GM19395 (cell line): ENCODE results near the gene ASB6.
"Not testable (repeated sequence)": the region's sequence is repeated elsewhere in the genome, so short reads cannot be mapped to it uniquely, and the experiment has no call there.

Source experiments
- ATAC-seq: cut with Tn5 transposase; IDR thresholded peaks from one replicate; pipeline ENCODE4 v1.9.1; 2021; ENCODE audit warnings: mild to moderate bottlenecking, moderate library complexity; ENCODE audit not compliant: unreplicated experiment

ASB6 gene

DNA sequence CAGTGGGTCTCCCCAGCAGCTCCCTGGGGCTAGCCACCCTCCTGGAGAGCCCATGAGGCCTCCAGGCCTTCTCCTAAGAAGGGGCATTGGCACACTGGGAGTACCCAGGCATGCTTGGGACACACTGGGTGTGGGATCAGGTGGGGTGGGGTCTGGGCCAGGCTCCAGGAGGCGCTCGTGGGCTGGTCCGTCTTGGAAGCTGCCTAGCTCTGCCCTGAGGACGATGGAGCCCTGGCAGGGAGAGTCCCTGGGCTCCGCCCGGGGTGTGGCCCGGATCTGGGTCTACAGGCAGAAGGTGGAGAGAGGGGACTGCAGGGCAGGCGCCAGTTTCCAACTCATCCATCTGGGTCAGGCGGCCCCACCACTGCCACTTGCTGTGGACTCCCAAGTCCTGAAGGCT is 25.9 kb upstream of the ASB6 start:
- no peak for ATAC-seq

GRCh38 chr9:129667378-129667777 is 25.4 kb upstream of the ASB6 start:
- ATAC-seq = no peak

DNA sequence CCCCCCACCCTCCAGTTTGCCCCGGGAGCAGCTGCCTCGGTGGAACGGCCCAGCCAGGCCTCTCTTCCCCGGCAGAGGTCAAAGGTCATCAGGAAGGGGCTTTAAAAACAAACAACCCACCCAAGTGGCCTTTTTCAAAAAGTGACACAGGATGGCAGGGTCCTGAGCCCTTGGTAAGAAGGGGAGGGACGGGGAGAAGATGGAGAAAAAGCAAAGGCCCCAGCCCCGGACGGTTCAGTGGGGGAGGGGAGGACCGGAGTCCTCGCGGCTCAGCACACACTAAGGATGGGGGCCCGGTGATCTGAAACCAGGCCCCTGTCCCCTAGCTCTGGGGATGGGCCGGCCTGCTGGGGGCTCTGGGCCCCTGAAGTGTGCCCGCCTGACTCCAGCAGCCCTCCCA is 24.6 kb upstream of the ASB6 start:
- no peak for ATAC-seq

DNA sequence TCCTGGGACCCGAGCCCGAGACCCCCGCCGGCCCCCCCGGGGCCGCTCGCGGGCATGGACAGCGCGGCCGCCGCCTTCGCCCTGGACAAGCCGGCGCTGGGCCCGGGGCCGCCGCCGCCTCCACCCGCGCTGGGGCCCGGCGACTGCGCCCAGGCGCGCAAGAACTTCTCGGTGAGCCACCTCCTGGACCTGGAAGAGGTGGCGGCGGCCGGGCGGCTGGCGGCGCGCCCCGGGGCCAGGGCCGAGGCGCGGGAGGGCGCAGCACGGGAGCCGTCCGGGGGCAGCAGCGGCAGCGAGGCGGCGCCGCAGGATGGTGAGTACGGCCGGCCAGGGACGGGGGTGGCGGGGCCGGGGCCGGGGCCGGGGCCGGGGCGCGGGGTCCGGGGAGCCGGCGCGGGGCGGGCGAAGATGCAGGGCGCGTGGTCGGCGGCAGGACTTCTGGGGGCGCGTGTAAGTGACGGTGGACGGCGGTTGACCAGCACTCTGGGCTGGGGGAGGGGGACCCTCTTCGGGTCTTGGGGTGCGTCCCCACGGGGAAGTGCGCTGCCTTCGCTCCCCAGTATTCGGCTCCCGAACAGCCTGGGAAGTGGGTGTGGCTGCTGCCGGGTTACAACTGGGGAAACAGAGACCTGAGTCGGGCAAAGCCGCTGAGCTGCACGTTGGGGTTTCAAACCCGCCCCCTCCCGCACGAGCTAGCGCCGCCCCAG is 24.0 kb upstream of the ASB6 start:
- ATAC-seq = no peak

DNA sequence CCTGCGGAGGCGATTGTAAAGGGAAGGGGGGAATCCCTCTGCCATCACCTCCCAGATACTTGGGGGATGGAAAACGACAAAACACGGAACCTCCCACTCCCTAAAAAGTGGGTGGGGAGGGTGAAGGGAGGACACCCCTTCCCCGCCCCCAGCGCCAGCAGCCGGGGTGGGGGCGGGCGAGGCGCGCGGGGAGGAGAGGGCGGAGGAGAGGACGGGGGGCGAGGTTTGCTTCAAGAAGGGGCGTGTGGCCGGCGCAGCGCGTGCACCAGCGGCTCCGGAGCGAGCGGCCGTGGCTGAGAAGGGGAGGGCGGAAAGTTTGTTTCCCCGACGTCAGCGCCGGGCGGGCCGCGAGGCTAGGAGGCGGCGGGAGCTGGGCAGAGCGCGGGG is 23.4 kb upstream of the ASB6 start, which contains the start of gene PRRX2:
TSS of gene PRRX2 (plus strand) at position 259 of the 387 bp plus-strand sequence. CDS start 221 bp downstream, outside the sequence.
- no peak for ATAC-seq

DNA sequence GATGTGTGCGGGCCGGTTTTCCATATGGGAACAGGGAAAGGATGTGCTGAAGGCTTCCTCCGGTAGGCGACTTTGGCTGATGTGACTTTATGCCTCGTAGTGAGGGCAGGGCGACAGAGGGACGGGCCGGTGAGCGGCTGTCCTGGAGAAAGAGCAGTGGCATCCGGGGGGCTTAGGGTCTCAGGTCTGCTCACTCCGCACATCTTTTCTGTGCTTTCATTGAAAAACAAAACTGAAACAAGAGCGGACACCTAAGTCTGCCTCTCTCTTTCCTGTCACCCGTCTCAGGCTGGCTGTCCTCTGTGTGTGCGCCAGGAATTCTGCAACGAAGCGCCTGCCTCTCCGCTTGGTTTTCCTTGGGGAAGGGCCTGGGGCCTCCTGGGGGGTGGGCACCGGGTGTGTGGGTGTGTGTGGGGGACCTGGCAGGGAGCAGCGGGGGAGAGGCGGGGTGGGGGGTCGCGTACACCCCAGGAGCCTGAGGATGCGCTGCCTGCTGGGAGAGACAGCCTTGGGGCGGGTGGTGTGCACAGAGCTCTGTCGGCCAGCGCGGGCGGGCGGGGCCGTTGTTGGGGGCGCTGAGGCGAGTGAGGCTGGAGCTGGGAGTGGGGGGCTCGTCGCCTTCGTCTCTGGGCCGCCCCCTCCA is 22.9 kb upstream of the ASB6 start:
- ATAC-seq = no peak

DNA sequence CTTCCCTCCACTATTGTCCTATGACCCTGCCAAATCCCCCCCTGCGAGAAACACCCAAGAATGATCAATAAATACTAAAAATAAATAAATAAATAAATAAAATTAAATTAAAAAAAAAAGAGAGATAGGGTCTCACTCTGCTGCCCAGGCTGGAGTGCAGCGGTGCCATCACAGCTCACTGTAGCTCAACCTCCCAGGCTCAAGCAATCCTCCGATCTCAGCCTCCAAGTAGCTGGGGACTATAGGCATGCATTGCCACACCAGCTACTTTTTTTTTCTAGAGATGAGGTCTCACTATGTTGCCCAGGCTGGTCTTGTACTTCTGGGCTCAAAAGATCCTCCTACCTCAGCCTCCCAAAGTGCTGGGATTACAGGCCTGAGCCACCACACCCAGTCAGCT is 20.3 kb upstream of the ASB6 start:
- ATAC-seq = not testable (repeated sequence)

DNA sequence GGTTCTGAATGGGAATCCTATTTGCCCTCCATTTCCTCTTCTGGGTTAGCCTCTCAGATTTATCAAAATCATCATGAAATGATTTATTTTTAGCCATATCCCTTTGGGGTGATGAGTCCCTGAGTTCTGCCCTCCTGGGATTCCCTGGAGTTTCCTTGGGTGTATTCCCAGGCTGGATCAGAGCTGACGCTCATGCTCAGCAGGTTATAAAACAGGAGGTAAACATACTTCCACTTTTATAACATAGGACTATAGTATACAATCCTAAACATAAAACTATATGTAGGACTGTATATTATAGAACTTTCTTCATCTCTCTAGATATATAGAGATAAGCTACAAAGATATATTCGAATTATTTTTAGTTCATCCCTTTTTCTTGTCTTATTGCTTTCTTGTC is 19.1 kb upstream of the ASB6 start:
- ATAC-seq = no peak

DNA sequence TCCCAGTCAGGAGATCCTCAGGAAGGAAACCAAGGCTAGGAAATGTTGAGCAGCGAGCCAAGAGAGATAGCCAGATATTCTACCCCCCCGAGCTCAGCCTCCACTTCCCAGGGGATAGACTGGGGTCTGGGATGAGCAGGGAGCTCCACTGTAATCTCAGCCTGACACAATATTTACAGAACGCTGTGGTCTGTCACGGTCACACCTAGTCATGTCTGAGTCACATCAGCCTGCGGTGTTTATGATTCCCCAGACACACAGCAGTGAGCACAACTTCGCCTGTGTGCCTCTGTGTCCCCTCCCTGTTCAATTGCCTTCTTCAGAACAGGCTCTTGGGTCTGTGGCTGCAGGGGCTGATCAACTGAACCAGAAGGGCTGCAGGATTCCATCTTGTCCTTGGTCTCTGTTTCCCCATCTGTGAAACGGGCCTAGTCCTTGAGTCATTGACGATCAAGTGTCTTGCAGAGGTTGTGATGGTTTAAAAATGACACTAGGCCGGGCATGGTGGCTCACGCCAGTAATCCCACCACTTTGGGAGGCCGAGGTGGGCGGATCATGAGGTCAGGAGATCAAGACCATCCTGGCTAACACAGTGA is 14.9 kb upstream of the ASB6 start:
- no peak for ATAC-seq

DNA sequence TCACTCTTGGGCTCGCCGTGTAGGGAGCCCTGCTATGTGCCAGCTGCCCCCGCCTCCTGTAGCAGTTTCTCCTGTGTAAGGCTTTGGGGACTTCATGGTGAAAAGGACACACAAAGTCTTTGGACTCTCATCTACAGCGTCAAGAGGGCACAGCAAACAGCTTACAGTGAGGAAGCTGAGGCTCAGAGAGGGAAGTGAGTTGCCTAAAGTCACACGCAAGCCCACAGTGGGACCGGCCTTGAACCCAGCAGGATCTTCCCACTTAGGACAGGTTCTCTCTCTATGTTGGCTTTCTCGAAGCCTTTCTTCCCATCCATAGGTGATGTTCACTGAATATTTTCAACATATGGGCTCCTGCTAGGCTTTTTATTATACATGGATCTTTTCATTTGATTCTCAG is 13.7 kb upstream of the ASB6 start:
- no peak for ATAC-seq

- no peak for ATAC-seq
Observed at GRCh38 chr9:129655154-129655553, 13.2 kb upstream of the ASB6 start.

- ATAC-seq = no peak
Observed at GRCh38 chr9:129654554-129655040, 12.6 kb upstream of the ASB6 start.

- no peak for ATAC-seq
Observed at GRCh38 chr9:129653823-129654553, 12.0 kb upstream of the ASB6 start.

DNA sequence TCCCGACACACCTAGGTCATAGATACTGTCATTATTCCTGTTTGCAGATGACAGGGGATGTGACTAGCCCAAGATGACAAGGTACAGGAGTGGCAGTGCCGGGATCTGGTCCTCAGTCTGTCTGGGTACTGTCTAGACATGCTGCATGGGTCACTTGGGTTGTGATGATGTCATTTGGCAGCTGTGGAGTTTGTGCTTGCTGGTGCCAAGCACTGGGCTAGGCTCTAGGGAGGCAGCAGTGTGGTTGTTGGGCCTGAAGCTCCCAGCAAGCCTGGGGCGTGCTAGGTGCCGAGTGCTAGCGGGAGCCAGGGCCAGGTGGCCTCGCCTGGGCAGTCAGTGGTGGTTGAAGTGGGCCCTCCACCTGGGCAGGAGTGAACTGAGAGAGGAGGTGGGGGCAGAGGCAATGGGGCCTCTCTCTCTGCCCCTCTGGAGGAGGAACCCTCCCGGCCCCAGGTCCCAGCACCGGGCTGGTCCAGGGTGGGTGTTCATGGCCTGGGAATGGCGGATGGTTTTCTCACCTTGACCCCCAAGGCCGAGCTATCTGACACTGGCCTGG is 8.8 kb upstream of the ASB6 start:
- no peak for ATAC-seq

DNA sequence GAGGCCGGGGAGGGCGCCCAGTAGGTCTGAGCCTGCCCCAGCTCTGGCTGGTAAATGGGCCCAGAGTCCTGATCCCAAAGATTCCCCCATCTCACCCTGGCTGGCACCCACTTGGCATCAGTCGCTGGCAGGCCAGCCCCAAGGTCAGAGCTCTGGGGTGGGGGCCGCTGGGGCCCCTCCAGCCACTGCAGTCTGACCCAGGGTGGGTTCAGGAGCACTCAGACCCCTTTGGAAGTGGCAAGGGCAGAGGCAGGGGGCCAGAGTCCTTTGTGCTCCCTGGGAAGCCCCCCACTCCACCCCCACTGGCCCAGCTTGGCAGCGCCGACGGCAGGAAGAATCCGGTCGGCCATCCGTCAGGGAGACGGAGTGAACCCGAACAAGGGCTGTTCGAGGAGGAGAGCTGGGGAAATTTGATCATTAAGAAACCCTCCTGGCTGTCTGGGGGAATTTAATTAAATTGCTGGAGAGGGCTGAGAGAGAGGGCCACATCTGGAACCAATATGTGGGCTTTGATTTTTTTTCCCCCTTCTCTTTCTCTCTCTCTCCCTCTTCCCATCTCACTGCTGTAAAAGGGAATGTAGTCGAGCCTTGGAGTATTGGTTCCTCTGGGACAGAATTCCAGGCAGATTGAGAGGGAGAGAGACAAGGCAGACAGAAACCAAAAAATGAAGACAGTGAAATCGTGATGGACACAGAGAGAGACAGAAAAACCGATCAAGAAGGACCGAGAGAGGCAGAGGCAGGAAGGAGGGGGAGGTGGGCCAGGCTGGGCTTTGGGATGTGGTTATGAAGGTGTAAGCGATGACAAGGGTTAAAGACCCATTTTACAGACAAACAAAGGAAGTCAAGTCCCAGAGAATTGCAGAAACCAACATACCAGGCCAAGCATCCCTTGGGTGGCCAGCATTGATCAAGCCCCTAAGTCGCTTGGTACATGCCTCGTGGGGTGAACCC is 8.1 kb upstream of the ASB6 start:
- no peak for ATAC-seq

- ATAC-seq = no peak
Observed at GRCh38 chr9:129648764-129649115, 6.8 kb upstream of the ASB6 start.

GRCh38 chr9:129648092-129648763 is 6.3 kb upstream of the ASB6 start:
- no peak for ATAC-seq

DNA sequence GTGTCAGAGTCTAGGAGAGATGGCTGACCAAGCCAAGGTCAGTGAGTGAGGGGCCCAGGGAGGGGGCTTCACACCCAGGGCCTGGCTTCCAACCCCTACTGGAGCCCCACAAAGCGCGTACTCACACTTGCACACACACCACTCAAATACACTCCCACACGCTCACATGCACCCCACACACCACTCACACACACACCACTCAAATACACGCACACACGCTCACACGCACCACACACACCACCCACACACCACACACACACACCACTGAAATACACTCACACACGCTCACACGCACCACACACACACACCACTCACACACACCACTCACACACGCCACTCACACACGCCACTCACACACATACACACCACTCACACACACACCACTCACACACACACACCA is 5.7 kb upstream of the ASB6 start:
- ATAC-seq = no peak

GRCh38 chr9:129646654-129647053 is 4.7 kb upstream of the ASB6 start:
- no peak for ATAC-seq

DNA sequence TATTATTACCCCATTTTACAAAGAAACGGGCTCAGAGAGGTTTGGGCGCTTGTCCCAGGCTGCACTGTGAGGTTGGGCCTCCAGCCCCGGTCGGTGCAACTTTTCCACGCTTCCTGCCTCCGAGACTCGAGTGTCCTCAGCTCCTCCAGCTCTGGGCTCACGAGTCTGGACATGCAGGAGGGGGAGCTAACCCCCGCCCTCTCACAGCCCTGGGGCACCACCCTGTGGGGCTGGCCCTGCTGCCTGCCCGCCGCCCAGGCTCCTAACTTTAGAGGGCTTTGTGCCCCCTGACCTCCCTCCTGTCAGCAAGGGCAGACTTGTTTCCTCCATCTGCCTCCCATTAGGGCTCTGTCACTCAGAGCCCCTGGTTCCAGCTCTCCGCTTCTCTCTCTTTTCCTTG is 4.3 kb upstream of the ASB6 start:
- no peak for ATAC-seq
